MCF 10A (cell line): ENCODE data around the gene SYT13. TPM values are rescaled to one million over a fixed set of nuclear protein-coding genes. Genes with fewer than 3 reads are reported as not detected.

Experiments used
- BruUV-seq: library from RNA; stranded (reverse); fragments of 400-500 nt; replicated peaks from 2 replicates; lab custom pipeline; 2021; lab: Mats Ljungman, UMichigan
- CTCF ChIA-PET: fragments of 300-600 bp; sonication (Branson Sonifier 250); formaldehyde crosslinking; extraction: SDS; loops from one replicate; lab custom pipeline; 2021; ENCODE audit warnings: antibody characterized with exemption, inconsistent platforms; lab: Yijun Ruan, JAX
- POLR2A ChIA-PET: fragments of 300-600, 350-650 bp; sonication (Branson Sonifier 250); formaldehyde crosslinking; extraction: SDS; loops from one replicate; lab custom pipeline; 2020; ENCODE audit warnings: antibody characterized with exemption, inconsistent platforms; lab: Yijun Ruan, JAX
- DNase-seq: peaks from one replicate; pipeline ENCODE4 v3.0.0-alpha.2; 2018; ENCODE audit not compliant: unreplicated experiment
- H3K27ac Mint-ChIP-seq: one replicate; pipeline ENCODE4 v1.8.0; 2022; ENCODE audit warnings: mild to moderate bottlenecking, low read depth, mixed read lengths; ENCODE audit not compliant: unreplicated experiment
- H3K27me3 Mint-ChIP-seq: one replicate; pipeline ENCODE4 v1.8.0; 2022; ENCODE audit warnings: mixed read lengths; ENCODE audit not compliant: insufficient read depth, unreplicated experiment
- H3K36me3 Mint-ChIP-seq: one replicate; pipeline ENCODE4 v1.8.0; 2022; ENCODE audit warnings: mild to moderate bottlenecking, moderate library complexity, mixed read lengths; ENCODE audit not compliant: insufficient read depth, unreplicated experiment
- H3K4me1 Mint-ChIP-seq: one replicate; pipeline ENCODE4 v1.8.0; 2022; ENCODE audit warnings: mixed read lengths; ENCODE audit not compliant: insufficient read depth, unreplicated experiment
- H3K4me3 Mint-ChIP-seq: one replicate; pipeline ENCODE4 v1.8.0; 2022; ENCODE audit warnings: mild to moderate bottlenecking, moderate library complexity, mixed read lengths; ENCODE audit not compliant: unreplicated experiment
- H3K9me3 Mint-ChIP-seq: one replicate; pipeline ENCODE4 v1.8.0; 2022; ENCODE audit warnings: mixed read lengths; ENCODE audit not compliant: unreplicated experiment
- CTCF ChIP-seq: fragments of 200-600 bp; IDR thresholded peaks from one replicate; pipeline ENCODE4 v1.8.0; 2022; ENCODE audit warnings: antibody characterized with exemption, mild to moderate bottlenecking; ENCODE audit not compliant: unreplicated experiment
- intact Hi-C: fragments of 100-400 bp; cut with micrococcal nuclease; formaldehyde crosslinking; loops from 2 replicates; pipeline ENCODE4 v1.14.1; 2022
- total RNA-seq: library from RNA; stranded (reverse); gene quantifications from 2 replicates; pipeline ENCODE4 v1.2.3, GENCODE V29; 2022

SYT13 gene
- total RNA-seq, 1 experiment from 2014 or later = not detected

DNA sequence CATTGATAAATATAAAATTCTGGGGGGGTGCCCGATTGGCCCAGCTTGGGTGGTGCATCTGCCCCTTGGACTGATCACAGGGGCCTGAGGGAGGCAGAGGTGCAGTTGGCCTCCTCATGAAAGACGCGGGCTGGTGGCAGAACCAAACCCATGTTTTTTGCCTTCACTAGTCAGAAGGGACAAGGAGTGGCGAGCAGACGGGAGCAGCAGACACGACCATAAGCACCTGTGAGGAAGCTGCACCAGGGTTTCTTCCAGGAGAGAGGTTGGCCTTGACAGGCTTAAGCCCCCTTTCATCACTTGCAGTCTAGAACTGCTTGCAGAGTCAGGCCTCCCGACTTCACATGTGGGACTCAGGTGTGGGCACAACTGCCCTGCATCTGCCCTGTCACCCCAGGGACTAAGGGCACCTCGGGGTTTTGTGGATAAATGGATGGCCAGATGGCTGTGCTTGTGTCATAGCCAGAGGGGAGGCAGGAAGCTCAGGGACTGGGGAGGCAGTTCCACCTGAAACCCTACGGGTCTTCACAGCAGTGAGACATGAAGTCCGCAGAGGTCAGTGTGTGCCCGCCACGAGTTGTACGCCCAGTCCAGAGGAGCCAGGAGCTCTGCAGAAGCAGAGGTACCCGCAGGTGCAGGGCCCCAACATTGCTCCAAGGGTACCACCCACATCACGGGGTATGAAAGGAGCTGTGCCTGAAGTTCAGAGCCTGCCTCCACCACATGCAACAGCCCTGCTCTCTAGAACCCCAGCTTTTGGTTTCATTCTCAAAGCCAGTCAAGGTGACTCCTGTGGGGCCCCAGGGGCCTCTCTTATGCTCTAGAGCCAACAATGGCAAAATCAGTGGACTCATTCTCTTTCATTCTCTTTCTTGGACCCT, 18.2 kb upstream of the SYT13 start:
- no TSS peak for BruUV-seq
- no peak for TF ChIP-seq CTCF
- intact Hi-C loops = no loop called here
- Mint-ChIP-seq H3K9me3 (no peaks in the 10 kb centered on the region), H3K4me3 (no peak overlapping the region), H3K4me1 (no peaks in the 10 kb centered on the region), H3K27ac (no peak overlapping the region), H3K36me3 (no peaks in the 10 kb centered on the region), H3K27me3 (peaks cover 49% of the 10 kb centered on the region)
- ChIA-PET CTCF (interaction anchor here (0.6 to 1.6 kb wide), 3 partner anchors 20 to 200 kb away, joined by 3 read pairs; no protein-coding TSS in a partner anchor), POLR2A (interaction anchor here (0.6 kb wide), 1 partner anchor 205 kb away, joined by 3 read pairs; no protein-coding TSS in a partner anchor)
- DNase-seq = no peak

GRCh38 chr11:45303316-45303715, 17.2 kb upstream of the SYT13 start:
- CTCF ChIA-PET = interaction anchor here (1.6 kb wide), 1 partner anchor 199 kb away, joined by 3 read pairs; no protein-coding TSS in a partner anchor
- POLR2A ChIA-PET = no interaction called here

GRCh38 chr11:45301537-45302246, 15.6 kb upstream of the SYT13 start:
- no peak overlapping the region for H3K4me3 Mint-ChIP-seq
- no peak for TF ChIP-seq CTCF
- intact Hi-C loops = no loop called here
- ChIA-PET POLR2A (interaction anchor here (0.6 to 0.7 kb wide), 2 partner anchors 13 to 24 kb away, joined by 3 read pairs; no protein-coding TSS in a partner anchor), CTCF (interaction anchor here (0.6 to 2.0 kb wide), 3 partner anchors 58 to 197 kb away, joined by 3 to 8 read pairs (median 6); no protein-coding TSS in a partner anchor)
- H3K4me1 Mint-ChIP-seq = no peaks in the 10 kb centered on the region
- BruUV-seq = no TSS peak
- no peak overlapping the region for H3K27ac Mint-ChIP-seq
- peaks cover 35% of the 10 kb centered on the region for H3K27me3 Mint-ChIP-seq
- DNase-seq = no peak
- H3K9me3 Mint-ChIP-seq = no peaks in the 10 kb centered on the region
- H3K36me3 Mint-ChIP-seq = no peaks in the 10 kb centered on the region

More at GRCh38 chr11:45303316-45303715, 17.2 kb upstream of the SYT13 start:
- no TSS peak for BruUV-seq
- Mint-ChIP-seq H3K27me3 (peaks cover 38% of the 10 kb centered on the region), H3K9me3 (no peaks in the 10 kb centered on the region), H3K36me3 (no peaks in the 10 kb centered on the region), H3K4me3 (no peak overlapping the region), H3K4me1 (no peaks in the 10 kb centered on the region), H3K27ac (no peak overlapping the region)
- DNase-seq = no peak
- intact Hi-C loops = no loop called here
- TF ChIP-seq CTCF = no peak

DNA sequence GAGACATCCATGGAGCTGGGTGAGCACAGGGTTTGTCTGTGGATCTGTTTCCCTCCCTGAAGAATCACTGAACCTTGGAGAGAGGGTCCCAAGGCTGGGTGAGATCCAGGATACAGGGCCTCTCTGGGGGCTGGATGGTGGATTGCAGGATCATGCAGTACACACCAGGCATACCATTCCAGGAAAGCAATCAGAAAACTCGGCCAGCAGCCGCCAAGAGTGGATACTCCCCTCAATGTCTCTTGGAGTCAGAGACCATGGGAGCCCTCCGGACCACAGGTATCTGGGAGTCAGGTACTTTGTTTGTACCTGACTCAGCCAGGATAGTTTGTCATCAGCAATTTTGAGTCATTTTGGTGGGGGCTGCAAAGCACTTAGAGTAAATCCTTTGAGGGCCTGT, 14.6 kb upstream of the SYT13 start:
- Mint-ChIP-seq H3K36me3 (no peaks in the 10 kb centered on the region), H3K27ac (no peak overlapping the region), H3K27me3 (peaks cover 25% of the 10 kb centered on the region), H3K4me3 (no peak overlapping the region), H3K9me3 (no peaks in the 10 kb centered on the region), H3K4me1 (no peaks in the 10 kb centered on the region)
- no peak for TF ChIP-seq CTCF
- BruUV-seq = no TSS peak
- ChIA-PET CTCF (interaction anchor here (2.0 kb wide), 1 partner anchor 189 kb away, joined by 8 read pairs; no protein-coding TSS in a partner anchor), POLR2A (no interaction called here)
- DNase-seq = no peak
- intact Hi-C loops = no loop called here
